HepG2 (cell line): ENCODE results near the gene ESPN. TPM values are rescaled to one million over a fixed set of nuclear protein-coding genes. Genes with fewer than 3 reads are reported as not detected.
"Not testable (repeated sequence)": the region's sequence is repeated elsewhere in the genome, so short reads cannot be mapped to it uniquely, and the experiment has no call there.

Experiments
- ATAC-seq: fragments of 200-7000 bp; cut with Tn5 transposase; 3 replicates; pipeline ENCODE4 v1.9.1; 2020; ENCODE audit warnings: mild to moderate bottlenecking, moderate library complexity
- BruUV-seq: library from RNA; stranded (reverse); fragments of 400-500 nt; replicated peaks from 2 replicates; lab custom pipeline; 2021; lab: Mats Ljungman, UMichigan
- CTCF ChIA-PET: fragments of 300-600 bp; formaldehyde crosslinking; extraction: SDS; loops from one replicate; lab custom pipeline; 2021; ENCODE audit warnings: low total read pairs, inconsistent platforms, low intra/inter-chr PET ratio; lab: Yijun Ruan, JAX
- POLR2A ChIA-PET: fragments of 350-600 bp; sonication (Branson Sonifier 250); formaldehyde crosslinking; loops from one replicate; lab custom pipeline; 2020; ENCODE audit warnings: antibody characterized with exemption, inconsistent platforms; lab: Yijun Ruan, JAX
- DNase-seq: peaks from one replicate; pipeline ENCODE4 v3.0.0-alpha.2; 2015; ENCODE audit warnings: low spot score
- FAIRE-seq: peaks from 3 replicates; lab custom pipeline; 2011; peaks lifted over from hg19 to GRCh38; lab: Jason Lieb, UNC
- H2AFZ ChIP-seq: one replicate; pipeline ENCODE4 v1.6.1; 2011; ENCODE audit warnings: low read length, inconsistent platforms
- H3K27ac ChIP-seq: fragments of 300-600 bp; 3 replicates; pipeline ENCODE4 v1.8.0; 2011; ENCODE audit warnings: mixed run types, mild to moderate bottlenecking, mixed read lengths, low read length, inconsistent platforms; ENCODE audit not compliant: insufficient read depth; ENCODE audit errors: extremely low read length
- H3K27me3 ChIP-seq, 2 experiments: fragments of 200-600 bp in 1 of 2; 2 replicates in 1 of 2; 3 replicates in 1 of 2; pipeline versions ENCODE4 v1.6.0 to v1.8.0; 2011; ENCODE audit warnings: low read length in 2 of 2, mild to moderate bottlenecking in 2 of 2, moderate library complexity in 2 of 2, inconsistent platforms in 1 of 2; ENCODE audit not compliant: insufficient read depth in 2 of 2, control insufficient read depth in 1 of 2
- H3K36me3 ChIP-seq, 2 experiments: fragments of 200-600 bp in 1 of 2; replicated peaks in 1 of 2; 2 replicates in 1 of 2; 3 replicates in 1 of 2; pipeline versions ENCODE4 v1.5.1 to v1.8.0; 2011; ENCODE audit warnings: low read length in 2 of 2, inconsistent platforms in 1 of 2; ENCODE audit not compliant: insufficient read depth in 2 of 2, control insufficient read depth in 1 of 2
- H3K4me1 ChIP-seq: 2 replicates; pipeline ENCODE4 v1.5.1; 2012; ENCODE audit warnings: low read length, inconsistent platforms; ENCODE audit not compliant: insufficient read depth
- H3K4me2 ChIP-seq: 2 replicates; pipeline ENCODE4 v1.6.0; 2011; ENCODE audit warnings: low read depth, low read length, inconsistent platforms
- H3K4me3 ChIP-seq, 3 experiments: fragments of 200-600 bp in 1 of 3; sonication (generic), shearing (Covaris generic) in 1 of 3; replicated peaks in 1 of 3; 2 replicates each; pipeline ENCODE4 v1.5.1; 2011 to 2016; ENCODE audit warnings: low read length in 3 of 3, inconsistent platforms in 2 of 3, low read depth in 2 of 3, mild to moderate bottlenecking in 2 of 3, control low read depth in 1 of 3, mixed read lengths in 1 of 3; ENCODE audit not compliant: insufficient read depth in 1 of 3
- H3K79me2 ChIP-seq: one replicate; pipeline ENCODE4 v1.6.1; 2011; ENCODE audit warnings: low read length, inconsistent platforms; ENCODE audit not compliant: insufficient read depth
- H3K9ac ChIP-seq: 2 replicates; pipeline ENCODE4 v1.6.0; 2011; ENCODE audit warnings: mild to moderate bottlenecking, low read depth, low read length, inconsistent platforms; ENCODE audit not compliant: insufficient read depth
- H3K9me3 ChIP-seq: 2 replicates; pipeline ENCODE4 v1.5.1; 2012; ENCODE audit warnings: mild to moderate bottlenecking, low read length
- H4K20me1 ChIP-seq: 2 replicates; pipeline ENCODE4 v1.6.0; 2011; ENCODE audit warnings: inconsistent platforms, mild to moderate bottlenecking, low read length, moderate library complexity; ENCODE audit not compliant: insufficient read depth
- AGO2 ChIP-seq: fragments of 200-400 bp; formaldehyde crosslinking; optimal IDR thresholded peaks from 2 replicates; pipeline ENCODE3; 2017; ENCODE audit warnings: mild to moderate bottlenecking, low read depth, low read length, moderate library complexity
- GABPA ChIP-seq, 2 experiments: IDR thresholded peaks; 2 replicates each; pipeline ENCODE4 v1.6.1; 2011 to 2016; ENCODE audit warnings: low read depth in 2 of 2, low read length in 1 of 2, missing biosample characterization in 1 of 2, missing genetic modification characterization in 1 of 2
- HDAC1 ChIP-seq: sonication (generic); formaldehyde crosslinking; IDR thresholded peaks from 2 replicates; pipeline ENCODE4 v1.5.1; 2020; ENCODE audit warnings: mild to moderate bottlenecking, missing genetic modification reagents
- NKX3-1 ChIP-seq: sonication (generic); formaldehyde crosslinking; IDR thresholded peaks from 2 replicates; pipeline ENCODE4 v1.5.0; 2020; ENCODE audit warnings: missing genetic modification reagents
- RBFOX2 ChIP-seq: fragments of 200-400 bp; formaldehyde crosslinking; IDR thresholded peaks from 2 replicates; pipeline ENCODE4 v1.6.1; 2017; ENCODE audit warnings: low read depth, mild to moderate bottlenecking, low read length
- SIN3B ChIP-seq: fragments of 150-350 bp; IDR thresholded peaks from 2 replicates; pipeline ENCODE4 v1.6.1; 2014; ENCODE audit warnings: low read length
- ZC3H13 ChIP-seq: sonication (generic); formaldehyde crosslinking; IDR thresholded peaks from 2 replicates; pipeline ENCODE4 v1.8.1; 2023; ENCODE audit warnings: mild to moderate bottlenecking, missing genetic modification reagents, moderate library complexity
- ZFX ChIP-seq: sonication (generic); formaldehyde crosslinking; IDR thresholded peaks from 2 replicates; pipeline ENCODE4 v1.4.0; 2020; ENCODE audit warnings: mild to moderate bottlenecking, low read depth, missing genetic modification reagents, moderate library complexity
- ZNF138 ChIP-seq: sonication (generic); formaldehyde crosslinking; IDR thresholded peaks from 2 replicates; pipeline ENCODE4 v1.5.0; 2020; ENCODE audit warnings: mild to moderate bottlenecking, low read depth, missing genetic modification reagents
- ZNF564 ChIP-seq: sonication (generic); formaldehyde crosslinking; IDR thresholded peaks from 2 replicates; pipeline ENCODE4 v1.8.1; 2023; ENCODE audit warnings: mild to moderate bottlenecking, missing genetic modification reagents
- ZNF687 ChIP-seq: sonication (generic); formaldehyde crosslinking; IDR thresholded peaks from 2 replicates; pipeline ENCODE4 v1.5.1; 2020; ENCODE audit warnings: mild to moderate bottlenecking, missing genetic modification reagents, moderate library complexity
- WGBS: methylation state at CpG from one replicate; pipeline ENCODE4 v1.1.6; 2017; ENCODE audit warnings: low lambda C conversion rate; 5-methylcytosine and 5-hydroxymethylcytosine counted together
- in situ Hi-C: cut with HindIII; loops from 2 replicates; pipeline ENCODE4 v1.10.0; 2017; ENCODE audit warnings: low pct_unique_long_range_greater_than_20kb; ENCODE audit not compliant: extremely low pct_ligation_motif_present
- intact Hi-C: fragments of 100-400 bp; cut with micrococcal nuclease; formaldehyde crosslinking; loops from one replicate; pipeline ENCODE4 v1.10.0; 2022; ENCODE audit not compliant: unreplicated experiment
- polyA plus RNA-seq, 8 experiments: library from polyadenylated mRNA; depleted of rRNA in 3 of 8; stranded (reverse) in 7 of 8; unstranded in 1 of 8; fragments of >200 nt; fragmentation: Illumina TruSeq in 4 of 8; extraction: Trizol in 4 of 8; gene quantifications; 2 replicates each; pipeline versions ENCODE4 v1.2.1 to v1.2.3, GENCODE V29; 2011 to 2016; ENCODE audit warnings: low read depth in 4 of 8, missing spikeins in 1 of 8, mixed read lengths in 1 of 8; ENCODE audit not compliant: insufficient read depth in 1 of 8
- total RNA-seq, 5 experiments: library from RNA; depleted of rRNA; stranded (reverse); fragments of >200 nt; fragmentation: Illumina TruSeq; extraction: Trizol; gene quantifications; 2 replicates each; pipeline ENCODE4 v1.2.3, GENCODE V29; 2016; ENCODE audit warnings: low read depth in 1 of 5

Gene ESPN
- total and polyA plus RNA-seq, 2 of the 13 experiments (the other 11 are each of a cell fraction or from before 2014, with no cell fraction given), result 48.6 to 54.2 TPM

DNA sequence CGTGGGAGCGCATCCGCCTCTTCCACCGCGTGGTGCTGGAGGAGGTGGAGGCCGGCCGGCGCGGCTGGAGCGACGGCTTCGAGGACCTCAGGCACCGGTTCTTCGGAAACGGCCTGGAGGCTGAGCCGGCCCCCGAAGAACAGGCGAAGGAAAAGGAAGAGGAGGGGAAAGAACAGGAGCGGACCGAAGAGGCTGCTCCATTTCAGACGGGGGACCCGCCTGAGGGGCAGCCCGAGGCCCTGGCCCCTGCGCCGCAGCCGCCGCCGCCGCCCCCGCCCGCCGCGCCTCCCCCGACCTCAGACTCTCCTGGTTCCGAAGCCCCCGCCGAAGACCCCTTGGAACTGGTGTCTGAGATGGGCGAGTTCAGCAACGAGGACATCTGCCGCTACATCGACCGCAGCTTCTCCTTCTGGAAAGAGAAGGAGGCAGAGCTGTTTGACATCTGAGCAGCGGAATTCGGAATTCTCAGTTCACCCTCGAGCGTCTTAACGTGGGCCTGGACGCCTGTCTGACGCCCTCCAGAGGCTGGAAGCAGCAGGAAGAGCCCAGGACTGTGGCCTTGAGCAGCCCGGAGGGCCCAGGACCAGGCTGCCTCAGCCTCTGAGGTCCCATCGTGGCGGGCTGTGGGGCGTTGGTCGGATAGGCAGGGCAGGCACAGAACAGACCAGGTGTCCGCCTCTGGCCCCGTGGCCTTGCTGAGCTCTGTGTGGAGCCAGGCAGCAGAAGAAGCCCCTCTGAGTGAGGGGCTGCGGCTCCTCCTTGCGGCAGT, 31.4 kb downstream of the ESPN start:
- intact Hi-C loops, ATAC-seq, FAIRE-seq: not testable (repeated sequence)

DNA sequence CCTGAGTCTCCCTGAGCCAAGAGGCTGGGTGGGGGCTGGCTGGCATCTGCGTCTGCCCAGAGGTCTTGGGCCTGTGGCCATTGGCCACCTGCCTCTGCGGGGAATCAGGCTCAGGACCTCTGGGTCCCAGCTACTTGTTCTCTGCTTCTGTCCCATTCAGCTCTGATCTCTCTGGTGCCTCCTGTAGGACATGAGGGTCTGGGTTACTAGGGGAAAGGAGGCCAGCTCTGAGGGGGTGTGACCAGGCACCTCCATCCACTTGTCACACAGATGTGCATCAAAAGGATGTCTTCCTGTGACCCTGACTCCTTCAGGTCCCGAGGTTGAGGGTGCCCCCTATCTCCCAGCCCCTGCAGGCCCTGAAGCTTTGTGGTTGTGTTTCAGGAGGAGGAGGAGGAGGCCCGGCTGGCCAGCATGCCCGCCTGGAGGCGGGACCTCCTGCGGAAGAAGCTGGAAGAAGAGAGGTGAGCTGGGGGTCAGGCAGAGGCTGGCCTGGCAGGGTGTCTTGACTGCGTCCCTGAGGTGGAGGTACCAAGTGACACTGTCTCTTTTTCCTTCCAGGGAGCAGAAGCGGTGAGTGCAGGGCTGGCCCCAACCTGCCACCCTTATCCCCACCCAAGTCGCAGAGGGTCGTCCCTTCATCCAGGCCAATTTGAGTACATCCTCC, 32.4 kb downstream of the ESPN start:
- Histone ChIP-seq H3K9ac (no peak overlapping the region), H3K27ac (no peak overlapping the region), H2AFZ (no peak overlapping the region), H3K27me3 (no peaks in the 10 kb centered on the region), H4K20me1 (peaks cover 12% of the 10 kb centered on the region; the same call in 1 of the 2 replicates), H3K4me2 (no peak overlapping the region), H3K4me1 (peaks cover 12% of the 10 kb centered on the region), H3K79me2 (peaks cover 5% of the 10 kb centered on the region), H3K9me3 (no peaks in the 10 kb centered on the region), H3K4me3 (no peak overlapping the region), H3K36me3 (peaks cover 13 to 14% of the 10 kb centered on the region in 2 experiments; a peak in 3 of 5 replicates)
- CTCF ChIA-PET, result no interaction called here
- POLR2A ChIA-PET, result no interaction called here
- DNase-seq, result no peak
- in situ Hi-C loops, result no loop called here
- intact Hi-C loops, result no loop called here
- WGBS, result 99% methylated on average over 9 of the region's 11 CpGs
- peak; percentile 30; the same call in 2 of the 3 replicates for ATAC-seq
- FAIRE-seq, result no peak
- no TSS peak for BruUV-seq
- peak; percentile 45; the same call in 1 of the 2 replicates for TF ChIP-seq RBFOX2
- no peak for TF ChIP-seq HDAC1 (CRISPR knock-in tag)
- TF ChIP-seq ZNF138 (CRISPR knock-in tag), result no peak
- TF ChIP-seq NKX3-1 (CRISPR knock-in tag), result no peak
- peak; percentile 22 for TF ChIP-seq AGO2
- no peak for TF ChIP-seq ZFX (CRISPR knock-in tag)
- TF ChIP-seq ZC3H13 (CRISPR knock-in tag), result peak; percentile 84; the same call in 1 of the 2 replicates
- no peak for TF ChIP-seq ZNF564
- TF ChIP-seq ZNF687 (CRISPR knock-in tag), result peak; percentile 14; the same call in 1 of the 2 replicates
- no peak for TF ChIP-seq SIN3B
- TF ChIP-seq GABPA (IDR thresholded peaks at IDR 0.05; ENCODE audit: low read depth, low read length), result no peak
- TF ChIP-seq GABPA (CRISPR knock-in tag; IDR thresholded peaks at IDR 0.05; ENCODE audit: low read depth), result no peak

More for the DNA sequence above, 31.4 kb downstream of the ESPN start:
- CTCF ChIA-PET, H3K27me3 ChIP-seq, H3K27ac ChIP-seq, DNase-seq, BruUV-seq, H3K9ac ChIP-seq, H3K4me3 ChIP-seq, in situ Hi-C loops, H3K4me2 ChIP-seq, H3K9me3 ChIP-seq, POLR2A ChIA-PET, H2AFZ ChIP-seq: not testable (repeated sequence)
- WGBS, result 96% methylated on average over 40 of the region's 58 CpGs
- H3K36me3 ChIP-seq, result peaks cover 13 to 19% of the 10 kb centered on the region in 2 experiments; a peak in 3 of 5 replicates
- peaks cover 20% of the 10 kb centered on the region; the same call in 1 of the 2 replicates for H4K20me1 ChIP-seq
- peaks cover 12% of the 10 kb centered on the region for H3K79me2 ChIP-seq
- H3K4me1 ChIP-seq, result peaks cover 22% of the 10 kb centered on the region
- TF ChIP-seq ZC3H13 (CRISPR knock-in tag) (peak; percentile 4; the same call in 1 of the 2 replicates), RBFOX2 (peak; percentile 66)
